GM12874 (cell line): ENCODE measurements around the gene ALK.

ENCODE experiments used
- TF ChIP-seq, protein P1 (sequence below): IDR thresholded peaks from 2 replicates; pipeline ENCODE4 v1.5.1; 2011; ENCODE audit warnings: low read depth, mild to moderate bottlenecking, control low read depth, low read length, moderate library complexity; ENCODE audit not compliant: insufficient read depth

ALK gene

DNA sequence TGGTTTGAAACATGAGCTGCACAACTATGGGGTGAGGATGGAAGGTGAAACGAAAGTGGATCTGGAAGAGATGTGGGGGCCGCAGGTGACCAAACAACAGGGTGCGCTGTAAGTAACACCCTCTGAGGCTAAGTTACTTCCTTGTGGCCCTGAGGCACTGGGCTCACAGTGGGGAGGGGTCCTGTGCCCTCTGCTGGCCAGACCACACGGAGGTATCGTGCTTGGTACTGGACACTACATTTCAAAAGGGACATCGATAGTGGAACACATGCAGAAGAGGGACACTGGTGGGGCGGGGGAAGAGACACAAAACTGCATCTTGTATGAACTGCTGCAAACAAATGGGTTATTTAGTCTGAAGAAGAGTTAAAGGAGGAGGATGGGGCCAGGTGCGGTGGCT, 695.6 kb downstream of the ALK start:
- TF ChIP-seq, protein P1, sequence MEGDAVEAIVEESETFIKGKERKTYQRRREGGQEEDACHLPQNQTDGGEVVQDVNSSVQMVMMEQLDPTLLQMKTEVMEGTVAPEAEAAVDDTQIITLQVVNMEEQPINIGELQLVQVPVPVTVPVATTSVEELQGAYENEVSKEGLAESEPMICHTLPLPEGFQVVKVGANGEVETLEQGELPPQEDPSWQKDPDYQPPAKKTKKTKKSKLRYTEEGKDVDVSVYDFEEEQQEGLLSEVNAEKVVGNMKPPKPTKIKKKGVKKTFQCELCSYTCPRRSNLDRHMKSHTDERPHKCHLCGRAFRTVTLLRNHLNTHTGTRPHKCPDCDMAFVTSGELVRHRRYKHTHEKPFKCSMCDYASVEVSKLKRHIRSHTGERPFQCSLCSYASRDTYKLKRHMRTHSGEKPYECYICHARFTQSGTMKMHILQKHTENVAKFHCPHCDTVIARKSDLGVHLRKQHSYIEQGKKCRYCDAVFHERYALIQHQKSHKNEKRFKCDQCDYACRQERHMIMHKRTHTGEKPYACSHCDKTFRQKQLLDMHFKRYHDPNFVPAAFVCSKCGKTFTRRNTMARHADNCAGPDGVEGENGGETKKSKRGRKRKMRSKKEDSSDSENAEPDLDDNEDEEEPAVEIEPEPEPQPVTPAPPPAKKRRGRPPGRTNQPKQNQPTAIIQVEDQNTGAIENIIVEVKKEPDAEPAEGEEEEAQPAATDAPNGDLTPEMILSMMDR = no peak

DNA sequence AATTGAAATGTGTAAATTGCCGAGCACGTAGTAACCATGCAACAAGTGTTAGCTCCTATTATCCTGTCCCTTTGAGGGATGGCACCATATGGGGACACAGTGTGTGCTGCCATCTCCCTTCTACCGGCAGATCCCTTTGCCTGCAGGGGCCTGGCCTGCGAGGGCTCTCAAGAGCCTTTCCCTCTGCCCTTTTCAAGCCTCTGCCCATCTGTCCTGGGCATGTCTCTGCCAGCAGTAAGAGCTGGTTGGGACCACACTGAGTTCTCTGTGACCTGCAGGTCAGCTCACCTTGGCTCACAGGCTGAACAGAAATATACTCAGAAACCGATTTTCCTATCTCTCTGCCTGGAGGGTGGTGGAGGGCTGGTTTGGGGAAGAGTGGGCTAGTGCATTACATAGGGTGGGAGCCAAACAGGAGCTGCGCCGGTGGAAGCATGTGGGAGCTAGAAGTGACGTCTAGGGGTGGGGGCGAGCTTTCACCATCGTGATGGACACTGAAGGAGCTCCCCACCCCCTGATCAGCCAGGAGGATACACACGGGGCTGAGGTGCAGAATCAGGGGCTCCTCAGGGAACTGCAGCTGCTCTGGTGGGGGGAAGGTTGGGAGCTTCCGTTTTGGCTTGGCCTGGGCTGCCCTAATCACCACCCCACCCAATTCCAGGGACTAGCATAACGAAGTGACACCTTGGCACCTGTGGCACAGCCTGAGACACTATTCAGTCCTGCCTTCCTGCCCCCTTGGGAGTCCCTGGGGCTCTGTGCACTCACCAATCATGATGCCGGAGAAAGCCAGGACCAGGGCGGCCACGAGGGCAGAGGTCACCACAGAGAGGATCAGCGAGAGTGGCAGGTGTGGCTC, 696.5 kb downstream of the ALK start:
- TF ChIP-seq, protein P1 = no peak

DNA sequence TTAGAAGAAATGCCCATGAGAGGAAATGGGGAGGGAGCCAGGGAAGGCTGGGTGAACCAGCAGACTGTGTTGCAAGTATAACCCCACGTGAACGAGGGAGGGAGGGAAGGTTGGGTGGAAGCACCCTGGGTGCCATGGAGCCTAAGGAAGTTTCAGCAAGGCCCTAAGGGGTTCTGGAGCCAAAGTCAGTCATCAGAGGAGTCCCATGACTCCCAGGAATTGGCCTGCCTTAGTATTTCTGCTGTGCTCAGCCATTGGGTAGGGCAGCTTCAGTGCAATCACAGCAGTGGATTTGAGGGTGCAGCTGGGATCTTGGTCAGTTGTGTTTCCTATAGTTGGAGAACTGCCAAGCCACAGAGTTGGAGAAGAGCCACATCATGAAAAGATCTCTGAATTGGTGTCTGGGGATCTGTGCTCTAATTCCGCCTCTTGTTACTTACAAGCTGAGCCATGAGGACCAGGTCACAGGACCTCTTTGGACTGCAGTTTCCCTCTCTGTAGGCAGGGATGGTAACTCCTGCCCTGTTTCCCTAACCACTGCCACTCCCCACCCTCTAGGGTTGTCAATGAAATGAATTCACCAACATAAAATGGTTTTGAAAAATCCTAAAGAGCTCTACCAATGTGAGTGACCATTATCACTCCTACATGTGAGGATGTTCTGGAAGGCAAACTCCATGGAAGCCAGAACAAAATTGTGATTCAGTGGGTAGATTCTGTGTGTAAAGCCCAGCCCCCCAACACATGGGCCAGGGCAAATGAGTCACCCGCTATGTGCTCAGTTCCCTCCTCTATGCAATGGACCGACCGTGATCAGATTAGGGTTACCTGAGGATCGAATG, 697.3 kb downstream of the ALK start:
- TF ChIP-seq, protein P1 = no peak

DNA sequence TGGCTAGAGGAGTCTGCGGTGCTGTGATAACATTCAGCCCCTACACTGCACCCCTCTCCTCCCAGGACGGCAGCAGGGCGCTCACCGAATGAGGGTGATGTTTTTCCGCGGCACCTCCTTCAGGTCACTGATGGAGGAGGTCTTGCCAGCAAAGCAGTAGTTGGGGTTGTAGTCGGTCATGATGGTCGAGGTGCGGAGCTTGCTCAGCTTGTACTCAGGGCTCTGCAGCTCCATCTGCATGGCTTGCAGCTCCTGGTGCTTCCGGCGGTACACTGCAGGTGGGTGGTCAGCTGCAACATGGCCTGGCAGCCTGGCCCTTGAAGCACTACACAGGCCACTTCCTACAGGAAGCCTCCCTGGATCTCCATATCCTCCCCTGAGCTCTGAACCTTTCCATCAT, 698.1 kb downstream of the ALK start:
- TF ChIP-seq, protein P1 = no peak

DNA sequence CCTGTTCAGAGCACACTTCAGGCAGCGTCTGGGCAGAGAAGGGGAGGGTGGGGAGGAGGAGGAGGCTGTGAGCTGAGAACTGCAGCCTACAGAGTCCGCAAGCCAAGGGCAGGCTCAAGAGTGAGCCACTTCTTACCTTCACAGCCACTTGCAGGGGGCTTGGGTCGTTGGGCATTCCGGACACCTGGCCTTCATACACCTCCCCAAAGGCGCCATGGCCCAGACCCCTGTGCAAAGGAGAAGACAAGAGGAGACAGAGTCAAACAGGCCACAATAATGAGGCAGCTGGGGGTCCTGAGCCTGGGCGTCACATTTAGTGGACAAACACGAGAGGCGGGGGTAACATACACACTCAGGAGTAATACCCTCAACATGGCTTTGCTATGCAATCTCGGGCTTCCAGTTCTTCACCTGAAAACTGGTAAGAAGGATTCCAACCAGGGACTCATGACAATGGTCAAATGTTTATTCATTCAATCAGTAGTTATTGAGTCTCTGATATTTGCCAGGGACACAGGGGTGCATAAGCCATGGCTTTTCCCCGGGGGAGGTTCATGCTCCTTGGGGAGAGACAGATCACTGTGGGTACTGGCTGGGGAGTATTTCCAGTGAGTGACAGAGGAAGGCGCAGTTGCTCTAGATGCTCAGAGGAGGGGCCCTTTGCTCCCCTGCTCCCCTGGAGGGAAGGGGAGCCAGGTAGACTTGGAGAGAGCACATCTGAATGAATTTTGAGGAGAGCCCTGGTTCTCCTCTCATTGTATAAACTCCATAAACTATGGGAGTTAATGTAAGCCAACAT, 698.8 kb downstream of the ALK start:
- TF ChIP-seq, protein P1 = no peak

DNA sequence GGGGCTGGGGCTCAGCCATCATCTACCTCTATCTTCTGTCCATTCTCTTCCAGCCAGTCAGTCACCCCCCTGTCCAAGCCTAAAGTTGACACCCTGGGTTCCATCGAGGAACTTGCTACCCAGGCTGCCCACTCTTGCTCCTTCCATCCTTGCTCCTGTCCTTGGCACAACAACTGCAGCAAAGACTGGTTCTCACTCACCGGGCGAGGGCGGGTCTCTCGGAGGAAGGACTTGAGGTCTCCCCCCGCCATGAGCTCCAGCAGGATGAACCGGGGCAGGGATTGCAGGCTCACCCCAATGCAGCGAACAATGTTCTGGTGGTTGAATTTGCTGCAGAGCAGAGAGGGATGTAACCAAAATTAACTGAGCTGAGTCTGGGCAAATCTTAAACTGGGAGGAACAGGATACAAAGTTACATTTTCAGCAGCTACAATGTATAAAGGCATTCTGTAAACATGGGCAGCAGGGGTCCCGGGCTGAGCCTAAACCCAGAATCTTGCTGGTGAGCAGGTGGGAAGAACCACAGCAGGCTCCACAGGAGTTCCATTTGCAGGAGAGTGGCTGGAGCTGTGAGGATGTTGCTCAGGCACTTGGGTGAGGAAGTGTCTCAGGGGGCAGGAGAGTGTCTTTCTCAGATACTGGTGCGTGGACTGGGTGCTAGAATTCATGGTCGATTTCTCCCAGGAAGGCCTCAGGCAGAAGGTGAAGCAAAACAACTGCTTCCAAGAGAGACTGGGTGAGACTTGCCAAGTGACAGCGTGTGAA, 700.7 kb downstream of the ALK start:
- TF ChIP-seq, protein P1 = no peak
